Left colon (tissue), 2 donors: Measurements from ENCODE around the gene TMEM204. TPM values are rescaled to one million over a fixed set of nuclear protein-coding genes. Genes with fewer than 3 reads are reported as not detected.

Source experiments
- total RNA-seq, 2 donors: library from RNA; stranded (reverse); fragmentation: NEBNext Ultra II Directional; extraction: Animal tissue kit (Norgen Biotek cat#: 25700); gene quantifications; one replicate each; pipeline ENCODE4 v1.2.1, GENCODE V29; 2021
- donor health status: DM: no; HTN: no; CAD: no.
- donor health status: DM: yes; HTN: yes; CAD: no.

TMEM204 gene
- total RNA-seq, 2 donors from 2014 or later, result 2.6 to 4.9 TPM

Other genes starting within 250 kb of the TMEM204 start
- gene UBE2I, start 224.0 kb upstream of the TMEM204 start, total RNA-seq, result 10 to 100 TPM; 76.6 to 87.1 TPM
- gene BAIAP3, start 200.0 kb upstream of the TMEM204 start, total RNA-seq, result 10 to 100 TPM in 1 of 2 donors, 1 to 10 TPM in 1; 7.5 to 12.3 TPM
- gene TSR3, start 181.8 kb upstream of the TMEM204 start, total RNA-seq, result 10 to 100 TPM; 50.7 to 54.4 TPM
- 10 to 100 TPM; 57.6 to 61.8 TPM for gene GNPTG, start 181.7 kb upstream of the TMEM204 start, total RNA-seq
- gene UNKL, start 119.0 kb upstream of the TMEM204 start, total RNA-seq, result 10 to 100 TPM; 14.7 to 15.0 TPM
- gene UQCC4, start 112.9 kb upstream of the TMEM204 start, total RNA-seq, result 10 to 100 TPM; 11.6 to 17.2 TPM
- gene PERCC1, start 102.6 kb upstream of the TMEM204 start, total RNA-seq, result not detected
- gene CCDC154, start 89.1 kb upstream of the TMEM204 start, total RNA-seq, result under 1 TPM; 0.55 to 0.59 TPM
- 10 to 100 TPM; 42.3 to 44.9 TPM for gene CLCN7, start 58.6 kb upstream of the TMEM204 start, total RNA-seq
- not detected for gene PTX4, start 44.7 kb upstream of the TMEM204 start, total RNA-seq
- 10 to 100 TPM; 26.6 to 36.3 TPM for gene TELO2, start 40.3 kb upstream of the TMEM204 start, total RNA-seq
- gene IFT140, start 78.4 kb downstream of the TMEM204 start, total RNA-seq, result 10 to 100 TPM; 13.3 to 16.3 TPM
- gene CRAMP1, start 78.7 kb downstream of the TMEM204 start, total RNA-seq, result 10 to 100 TPM; 16.4 to 16.6 TPM
- gene JPT2, start 144.6 kb downstream of the TMEM204 start, total RNA-seq, result 10 to 100 TPM; 49.8 to 62.4 TPM
- 10 to 100 TPM; 55.2 to 79.0 TPM for gene MAPK8IP3, start 172.5 kb downstream of the TMEM204 start, total RNA-seq
- gene NME3, start 237.9 kb downstream of the TMEM204 start, total RNA-seq, result 10 to 100 TPM; 59.5 to 62.9 TPM
- 10 to 100 TPM; 22.1 to 34.9 TPM for gene EME2, start 239.1 kb downstream of the TMEM204 start, total RNA-seq
- gene MRPS34, start 239.5 kb downstream of the TMEM204 start, total RNA-seq, result 100 to 1,000 TPM; 103 to 133 TPM
- 10 to 100 TPM; 37.9 to 49.1 TPM for gene SPSB3, start 248.9 kb downstream of the TMEM204 start, total RNA-seq
- 10 to 100 TPM; 29.4 to 34.4 TPM for gene NUBP2, start 249.3 kb downstream of the TMEM204 start, total RNA-seq